ENCODE results near the gene IFITM1. TPM values are rescaled to one million over a fixed set of nuclear protein-coding genes. Genes with fewer than 3 reads are reported as not detected.

Gene IFITM1
- polyA plus RNA-seq, 1 experiment: 660 TPM

DNA sequence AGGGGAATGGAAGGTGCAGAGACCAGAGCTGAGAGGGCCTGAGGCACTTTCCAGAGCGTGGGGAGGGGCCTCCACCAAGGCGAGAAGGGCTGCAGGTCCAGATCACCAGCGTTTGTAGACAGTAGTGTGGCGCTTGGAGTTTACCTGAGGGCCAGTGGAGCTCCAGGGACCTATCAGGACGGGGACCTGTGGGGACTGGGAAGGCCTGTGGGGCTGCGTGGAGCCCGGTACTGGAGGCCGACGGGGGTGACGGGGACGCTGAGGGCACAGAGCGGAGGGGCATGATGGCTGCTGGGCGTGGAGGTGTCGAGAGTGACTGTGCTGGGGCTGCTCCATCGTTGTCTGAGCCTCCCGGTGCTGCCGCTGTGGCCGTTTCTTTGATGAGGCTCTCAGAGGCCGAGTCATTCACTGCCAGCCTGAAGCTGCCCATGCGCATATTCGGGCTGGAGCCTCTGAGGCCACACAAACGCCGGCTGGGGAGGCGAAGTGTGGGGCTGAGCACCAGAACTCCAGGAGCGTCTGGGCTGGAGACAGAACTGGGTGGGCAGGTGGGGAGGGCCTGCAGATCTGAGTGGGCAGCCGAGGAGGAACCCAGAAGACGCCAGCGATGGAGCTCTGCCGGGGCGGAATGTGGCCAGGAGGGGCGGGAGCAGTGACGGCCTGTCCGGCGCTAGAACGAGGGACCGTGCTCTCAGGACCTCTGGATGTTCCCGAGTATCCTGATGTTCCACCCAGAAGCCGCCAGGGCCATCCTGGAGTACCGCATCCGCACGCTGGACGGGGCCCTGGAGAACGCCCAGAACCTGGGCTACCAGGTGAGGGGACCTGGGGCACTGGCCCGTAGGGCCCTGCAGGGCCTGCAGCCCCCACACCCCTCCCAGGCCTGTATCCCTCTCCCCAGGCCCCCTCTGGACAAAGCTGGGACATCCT lies 22.3 kb upstream of the IFITM1 start:
- Histone ChIP-seq H3K4me3 (ENCODE audit: low read depth, low read length) (no peak overlapping the region), H3K36me3 (ENCODE audit: control insufficient read depth, insufficient read depth, low read length) (peaks cover 5% of the 10 kb centered on the region), H3K27me3 (ENCODE audit: control insufficient read depth, insufficient read depth, low read length) (peaks cover 9% of the 10 kb centered on the region)
- TF ChIP-seq CTCF (IDR thresholded peaks at IDR 0.05; ENCODE audit: insufficient read depth, low read depth, low read length): no peak
- CTCF ChIA-PET: interaction anchor here (0.6 to 2.3 kb wide), 2 partner anchors 14 to 41 kb away, joined by 8 to 11 read pairs; no protein-coding TSS in a partner anchor
- POLR2A ChIA-PET: no interaction called here
- no peak for DNase-seq (ENCODE audit: low read depth)

GRCh38 chr11:292211-293121 lies 21.4 kb upstream of the IFITM1 start:
- POLR2A ChIA-PET: no interaction called here
- no peak for DNase-seq (ENCODE audit: low read depth)
- no peak for TF ChIP-seq CTCF (IDR thresholded peaks at IDR 0.05; ENCODE audit: insufficient read depth, low read depth, low read length)
- CTCF ChIA-PET: interaction anchor here (1.1 kb wide), 1 partner anchor 13 kb away, joined by 3 read pairs; no protein-coding TSS in a partner anchor
- Histone ChIP-seq H3K27me3 (ENCODE audit: control insufficient read depth, insufficient read depth, low read length) (peaks cover 7% of the 10 kb centered on the region), H3K36me3 (ENCODE audit: control insufficient read depth, insufficient read depth, low read length) (peaks cover 5% of the 10 kb centered on the region), H3K4me3 (ENCODE audit: low read depth, low read length) (no peak overlapping the region)

DNA sequence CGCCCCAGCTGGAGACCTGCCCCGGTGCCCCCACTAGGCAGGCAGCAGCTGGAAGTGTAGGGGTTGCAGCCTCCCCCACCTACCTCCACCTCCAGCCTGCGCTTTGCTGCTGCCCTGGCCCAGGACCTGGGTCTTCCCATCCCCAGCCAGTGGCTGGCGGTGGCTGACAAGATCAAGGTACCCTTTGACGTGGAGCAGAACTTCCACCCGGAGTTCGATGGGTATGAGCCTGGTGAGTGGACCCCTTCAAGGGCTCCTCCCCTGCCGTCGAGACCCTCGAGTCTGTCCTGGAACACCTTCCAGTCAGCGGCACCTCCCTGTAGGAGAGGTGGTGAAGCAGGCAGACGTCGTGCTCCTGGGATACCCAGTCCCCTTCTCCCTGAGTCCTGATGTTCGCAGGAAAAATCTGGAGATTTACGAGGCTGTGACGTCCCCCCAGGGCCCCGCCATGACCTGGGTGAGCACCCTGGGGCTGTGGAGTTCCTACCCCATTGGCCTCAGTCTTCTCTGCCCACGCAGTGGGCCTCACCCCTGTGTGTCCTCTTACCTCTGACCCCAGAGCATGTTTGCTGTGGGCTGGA lies 20.5 kb upstream of the IFITM1 start:
- no peak for DNase-seq (ENCODE audit: low read depth)
- H3K27me3 ChIP-seq (ENCODE audit: control insufficient read depth, insufficient read depth, low read length): no peaks in the 10 kb centered on the region
- H3K36me3 ChIP-seq (ENCODE audit: control insufficient read depth, insufficient read depth, low read length): peaks cover 5% of the 10 kb centered on the region
- CTCF ChIA-PET: interaction anchor here (1.1 to 2.7 kb wide), 2 partner anchors 12 kb away, joined by 3 to 23 read pairs; no protein-coding TSS in a partner anchor
- POLR2A ChIA-PET: no interaction called here
- H3K4me3 ChIP-seq (ENCODE audit: low read depth, low read length): no peak overlapping the region
- TF ChIP-seq CTCF (IDR thresholded peaks at IDR 0.05; ENCODE audit: insufficient read depth, low read depth, low read length): no peak

GRCh38 chr11:293852-294661 lies 19.8 kb upstream of the IFITM1 start:
- ChIA-PET CTCF (interaction anchor here (2.7 kb wide), 1 partner anchor 11 kb away, joined by 23 read pairs; no protein-coding TSS in a partner anchor), POLR2A (no interaction called here)
- DNase-seq (ENCODE audit: low read depth): no peak
- H3K4me3 ChIP-seq (ENCODE audit: low read depth, low read length): no peak overlapping the region
- no peak for TF ChIP-seq CTCF (IDR thresholded peaks at IDR 0.05; ENCODE audit: insufficient read depth, low read depth, low read length)
- peaks cover 5% of the 10 kb centered on the region for H3K36me3 ChIP-seq (ENCODE audit: control insufficient read depth, insufficient read depth, low read length)
- H3K27me3 ChIP-seq (ENCODE audit: control insufficient read depth, insufficient read depth, low read length): no peaks in the 10 kb centered on the region

Data from BJ (cell line).